Mesenchymal stem cell (in vitro differentiated cells and primary cell): ENCODE results near the gene MEIS2.
A peak's percentile ranks its signal among the peaks of the same experiment; 100 is the strongest.

Experiments used
- DNase-seq: peaks from one replicate; pipeline ENCODE4 v3.0.0-alpha.2; 2013
- H2AFZ ChIP-seq: one replicate; pipeline ENCODE4 v1.6.1; 2013; ENCODE audit warnings: low read depth, mild to moderate bottlenecking, control low read depth, inconsistent platforms, low read length, moderate library complexity
- H2AK5ac ChIP-seq: 2 replicates; pipeline ENCODE4 v1.6.1; 2013; ENCODE audit warnings: low read length, moderate library complexity, mild to moderate bottlenecking, inconsistent platforms; ENCODE audit not compliant: severe bottlenecking
- H2BK120ac ChIP-seq: one replicate; pipeline ENCODE4 v1.6.1; 2013; ENCODE audit warnings: low read depth, mild to moderate bottlenecking, inconsistent platforms, low read length, moderate library complexity
- H2BK12ac ChIP-seq, 2 experiments: one replicate each; pipeline ENCODE4 v1.6.1; 2013; ENCODE audit warnings: inconsistent platforms in 2 of 2, low read length in 2 of 2, mild to moderate bottlenecking in 2 of 2, moderate library complexity in 2 of 2, control low read depth in 1 of 2
- H2BK15ac ChIP-seq: one replicate; pipeline ENCODE4 v1.6.1; 2013; ENCODE audit warnings: mild to moderate bottlenecking, low read depth, inconsistent platforms; ENCODE audit not compliant: poor library complexity, severe bottlenecking
- H2BK5ac ChIP-seq: 2 replicates; pipeline ENCODE4 v1.6.1; 2013; ENCODE audit warnings: low read depth, mild to moderate bottlenecking, low read length, control low read depth, inconsistent platforms; ENCODE audit not compliant: poor library complexity, severe bottlenecking
- H3K14ac ChIP-seq, 2 experiments: one replicate each; pipeline ENCODE4 v1.6.1; 2013; ENCODE audit warnings: inconsistent platforms in 2 of 2, low read length in 2 of 2, control low read depth in 1 of 2, mild to moderate bottlenecking in 1 of 2, moderate library complexity in 1 of 2
- H3K18ac ChIP-seq, 2 experiments: one replicate each; pipeline ENCODE4 v1.6.1; 2013; ENCODE audit warnings: inconsistent platforms in 2 of 2, low read length in 2 of 2, control low read depth in 1 of 2, low read depth in 1 of 2, mild to moderate bottlenecking in 1 of 2
- H3K23ac ChIP-seq, 2 experiments: one replicate each; pipeline ENCODE4 v1.6.1; 2013; ENCODE audit warnings: inconsistent platforms in 2 of 2, low read length in 2 of 2, mild to moderate bottlenecking in 2 of 2, moderate library complexity in 2 of 2, control low read depth in 1 of 2
- H3K27ac ChIP-seq: 2 replicates; pipeline ENCODE4 v1.5.1; 2013; ENCODE audit warnings: mild to moderate bottlenecking, moderate library complexity, low read length, control low read depth, inconsistent platforms; ENCODE audit not compliant: poor library complexity, severe bottlenecking
- H3K27me3 ChIP-seq, 2 experiments: 2 replicates each; pipeline versions ENCODE4 v1.6.1 to v1.7.0; 2013; ENCODE audit warnings: low read length in 2 of 2, mild to moderate bottlenecking in 2 of 2, moderate library complexity in 2 of 2, control low read depth in 1 of 2, inconsistent platforms in 1 of 2; ENCODE audit not compliant: control insufficient read depth in 1 of 2, insufficient read depth in 1 of 2
- H3K36me3 ChIP-seq, 2 experiments: 2 replicates each; pipeline versions ENCODE4 v1.6.1 to v1.7.0; 2013; ENCODE audit warnings: low read length in 2 of 2, control low read depth in 1 of 2, inconsistent platforms in 1 of 2, low read depth in 1 of 2, mild to moderate bottlenecking in 1 of 2; ENCODE audit not compliant: insufficient read depth in 2 of 2, control insufficient read depth in 1 of 2
- H3K4ac ChIP-seq, 2 experiments: one replicate each; pipeline ENCODE4 v1.6.1; 2013; ENCODE audit warnings: inconsistent platforms in 2 of 2, low read length in 2 of 2, mild to moderate bottlenecking in 2 of 2, moderate library complexity in 2 of 2, control low read depth in 1 of 2, low read depth in 1 of 2
- H3K4me1 ChIP-seq: 2 replicates; pipeline ENCODE4 v1.6.1; 2013; ENCODE audit warnings: low read depth, low read length, control low read depth; ENCODE audit not compliant: control insufficient read depth, insufficient read depth
- H3K4me2 ChIP-seq: 2 replicates; pipeline ENCODE4 v1.6.1; 2013; ENCODE audit warnings: low read length, mild to moderate bottlenecking, inconsistent platforms; ENCODE audit not compliant: poor library complexity, severe bottlenecking
- H3K4me3 ChIP-seq, 2 experiments: 2 replicates each; pipeline versions ENCODE4 v1.5.1 to v1.7.0; 2013; ENCODE audit warnings: low read length in 2 of 2, mild to moderate bottlenecking in 2 of 2, control low read depth in 1 of 2, low read depth in 1 of 2; ENCODE audit not compliant: insufficient read depth in 1 of 2
- H3K79me1 ChIP-seq: replicated peaks from 2 replicates; pipeline ENCODE4 v1.6.1; 2013; ENCODE audit warnings: mild to moderate bottlenecking, control low read depth, low read length, inconsistent platforms; ENCODE audit not compliant: poor library complexity, severe bottlenecking
- H3K9ac ChIP-seq: 2 replicates; pipeline ENCODE4 v1.7.0; 2013; ENCODE audit warnings: mild to moderate bottlenecking, low read length, moderate library complexity
- H3K9me3 ChIP-seq: 2 replicates; pipeline ENCODE4 v1.7.0; 2013; ENCODE audit warnings: mild to moderate bottlenecking, low read length; ENCODE audit not compliant: control insufficient read depth
- H4K8ac ChIP-seq: one replicate; pipeline ENCODE4 v1.6.1; 2013; ENCODE audit warnings: inconsistent platforms, mild to moderate bottlenecking, low read length, moderate library complexity
- H4K91ac ChIP-seq: one replicate; pipeline ENCODE4 v1.6.1; 2013; ENCODE audit warnings: mild to moderate bottlenecking, low read length, inconsistent platforms
- WGBS: methylation state at CpG from one replicate; pipeline ENCODE4 v1.1.7; 2013; ENCODE audit warnings: mixed read lengths; 5-methylcytosine and 5-hydroxymethylcytosine counted together

MEIS2 gene

DNA sequence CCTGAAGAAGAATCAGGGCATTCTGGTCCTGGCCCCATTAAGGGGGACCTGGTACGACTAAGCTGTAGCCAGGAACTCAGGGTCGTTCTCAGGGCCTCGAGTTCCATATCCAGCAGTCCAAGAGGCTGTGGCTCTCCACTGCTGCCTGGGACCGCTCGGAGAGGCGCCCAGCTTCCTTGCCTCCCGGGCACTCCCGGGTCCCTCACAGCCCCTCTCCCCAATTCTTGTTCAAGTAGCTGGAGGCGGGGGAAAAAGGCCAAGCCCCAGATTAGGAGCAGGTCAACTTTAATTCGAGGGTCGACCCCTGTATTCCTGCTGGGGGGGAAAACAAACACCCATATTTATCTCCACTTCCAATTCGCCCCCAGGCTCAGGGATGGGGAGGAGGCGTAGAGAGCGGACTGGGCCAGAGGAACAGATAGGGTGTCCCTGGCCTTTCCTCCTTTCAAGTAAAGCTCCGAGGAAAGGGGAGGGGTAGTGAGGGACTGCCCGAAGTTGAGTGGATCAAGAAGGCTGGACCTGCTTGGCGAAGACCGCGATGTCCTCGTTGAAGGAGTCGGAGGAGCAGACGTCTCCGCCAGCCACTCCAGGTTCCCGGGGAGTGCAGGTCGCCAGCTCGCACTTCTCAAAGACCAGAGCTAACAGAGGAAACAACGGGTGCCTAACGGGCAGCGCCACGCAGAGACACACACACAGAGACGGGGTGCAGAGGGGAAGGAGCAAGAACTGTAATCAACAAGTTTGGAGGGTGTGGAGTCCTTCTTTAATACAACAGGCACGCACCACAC, 4.4 kb downstream of the MEIS2 start:
- H3K79me1 ChIP-seq, result peaks cover 12% of the 10 kb centered on the region
- H2BK5ac ChIP-seq, result peak overlapping the region; percentile 74
- H3K4ac ChIP-seq, result peak overlapping the region; percentile 90 to 94
- H2AK5ac ChIP-seq, result peak overlapping the region; percentile 29
- peak overlapping the region; percentile 19 to 72 for H2BK12ac ChIP-seq
- peak overlapping the region; percentile 54 for H2BK120ac ChIP-seq
- H3K23ac ChIP-seq, result peak overlapping the region in 1 of 2 experiments; percentile 93
- H3K18ac ChIP-seq, result peak overlapping the region; percentile 94 to 96
- H3K9me3 ChIP-seq, result no peaks in the 10 kb centered on the region
- no peak overlapping the region for H4K8ac ChIP-seq
- H2AFZ ChIP-seq, result no peak overlapping the region
- peak; percentile 58 for DNase-seq
- H3K4me2 ChIP-seq, result peak overlapping the region; percentile 74
- peak overlapping the region; percentile 45 to 95 for H3K4me3 ChIP-seq
- H4K91ac ChIP-seq, result peak overlapping the region; percentile 73
- peaks cover 6% of the 10 kb centered on the region for H3K4me1 ChIP-seq
- peak overlapping the region in 1 of 2 experiments; percentile 28 for H3K14ac ChIP-seq
- H3K9ac ChIP-seq, result peak overlapping the region; percentile 99
- peaks cover 3 to 33% of the 10 kb centered on the region in 2 experiments for H3K36me3 ChIP-seq
- no peaks in the 10 kb centered on the region for H3K27me3 ChIP-seq
- H2BK15ac ChIP-seq, result peak overlapping the region; percentile 26
- peak overlapping the region; percentile 91 for H3K27ac ChIP-seq
- under 1% methylated on average over 26 of the region's 32 CpGs for WGBS

DNA sequence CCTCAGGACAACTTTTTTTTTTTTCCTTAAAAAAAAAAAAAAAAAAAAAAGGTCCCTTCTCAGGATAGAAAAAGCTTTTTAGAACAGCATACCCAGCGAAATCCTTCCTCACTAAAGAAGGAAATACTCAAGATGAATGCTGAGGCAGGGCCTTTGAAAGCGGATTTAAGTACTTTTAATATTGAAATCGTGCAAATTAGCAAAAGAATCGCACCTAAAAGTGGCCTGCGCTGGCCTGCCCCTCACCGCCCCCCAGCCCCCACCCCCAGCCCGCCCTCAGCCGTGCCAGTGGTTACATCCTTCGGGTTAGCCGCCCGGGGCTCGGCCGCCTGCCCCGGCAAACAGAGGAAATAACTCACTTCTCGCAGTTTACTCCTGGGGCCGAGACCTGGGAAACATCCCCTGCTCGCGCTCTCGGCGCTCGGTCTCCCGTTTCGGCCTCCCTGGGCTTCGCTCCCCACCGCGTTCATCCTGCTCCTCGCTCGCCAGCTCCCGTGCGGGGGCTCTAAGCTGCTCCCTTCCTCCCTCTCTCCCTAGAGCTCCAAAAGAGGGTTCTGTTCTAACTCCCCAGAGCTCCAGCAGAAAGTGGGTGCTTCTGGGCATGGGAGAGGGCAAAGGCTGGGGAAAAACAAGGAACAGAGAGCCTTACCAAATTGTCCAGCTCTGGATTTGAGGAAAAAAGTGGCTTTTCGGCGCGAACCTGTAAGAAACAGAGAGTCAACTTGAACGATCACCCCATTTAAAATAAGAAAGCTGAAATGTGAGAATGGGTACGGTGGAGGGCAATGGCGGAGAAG, 5.2 kb downstream of the MEIS2 start:
- Histone ChIP-seq H3K27ac (peak overlapping the region; percentile 91), H2BK5ac (peak overlapping the region; percentile 74), H3K18ac (peak overlapping the region; percentile 94 to 96), H2BK15ac (peak overlapping the region; percentile 82), H3K36me3 (peaks cover 3 to 41% of the 10 kb centered on the region in 2 experiments), H3K4ac (peak overlapping the region; percentile 90 to 94), H3K4me3 (peak overlapping the region in 1 of 2 experiments; percentile 95), H2BK120ac (peak overlapping the region; percentile 54), H3K79me1 (peaks cover 16% of the 10 kb centered on the region), H3K9me3 (no peaks in the 10 kb centered on the region), H2AFZ (no peak overlapping the region), H3K4me1 (peaks cover 6% of the 10 kb centered on the region), H3K23ac (peak overlapping the region in 1 of 2 experiments; percentile 89), H3K9ac (peak overlapping the region; percentile 99), H3K27me3 (no peaks in the 10 kb centered on the region), H2BK12ac (peak overlapping the region in 1 of 2 experiments; percentile 95), H3K4me2 (peak overlapping the region; percentile 74), H3K14ac (peak overlapping the region in 1 of 2 experiments; percentile 91), H2AK5ac (no peak overlapping the region), H4K8ac (no peak overlapping the region), H4K91ac (peak overlapping the region; percentile 44)
- WGBS, result 1% methylated on average over 27 of the region's 36 CpGs
- DNase-seq, result peak; percentile 56

DNA sequence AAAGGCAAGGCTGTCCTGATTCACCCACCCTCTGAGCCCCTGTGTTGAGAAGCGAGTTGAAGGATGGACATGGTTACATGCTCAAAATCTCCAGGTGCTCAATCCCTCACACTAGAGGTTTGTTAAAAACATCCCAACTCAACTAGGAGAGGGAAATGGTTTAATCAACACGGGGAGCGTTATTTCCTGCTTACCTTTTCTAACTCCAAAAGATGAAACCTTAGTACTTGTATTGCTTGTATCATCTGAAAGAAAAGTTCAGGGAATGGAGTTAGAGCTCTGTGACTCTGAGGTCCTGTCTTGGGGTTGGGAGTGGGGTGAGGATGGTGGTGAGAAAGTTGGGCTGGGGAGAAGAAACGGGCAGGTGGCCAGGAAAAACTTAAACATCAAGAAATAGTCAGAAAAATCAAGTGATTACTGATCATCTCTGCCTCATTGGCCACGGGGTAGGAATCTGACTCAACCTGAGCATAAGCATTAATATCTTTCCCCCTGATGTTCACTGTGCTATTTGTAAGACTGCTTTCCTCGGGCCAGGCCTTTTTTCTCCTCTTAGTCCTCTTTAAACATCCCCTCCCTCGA, 5.9 kb downstream of the MEIS2 start:
- no peaks in the 10 kb centered on the region for H3K9me3 ChIP-seq
- H3K36me3 ChIP-seq, result peaks cover 3 to 46% of the 10 kb centered on the region in 2 experiments
- peaks cover 16% of the 10 kb centered on the region for H3K79me1 ChIP-seq
- peak overlapping the region in 1 of 2 experiments; percentile 33 for H2BK12ac ChIP-seq
- peak overlapping the region; percentile 99 for H3K9ac ChIP-seq
- DNase-seq, result peak; percentile 69
- H3K4ac ChIP-seq, result peak overlapping the region; percentile 53 to 69
- peak overlapping the region; percentile 27 for H3K27ac ChIP-seq
- no peak overlapping the region for H3K23ac ChIP-seq
- H3K4me3 ChIP-seq, result peak overlapping the region in 1 of 2 experiments; percentile 57
- H3K18ac ChIP-seq, result peak overlapping the region; percentile 29 to 60
- H2AFZ ChIP-seq, result no peak overlapping the region
- H2AK5ac ChIP-seq, result peak overlapping the region; percentile 70
- peak overlapping the region; percentile 23 for H3K4me2 ChIP-seq
- H2BK15ac ChIP-seq, result no peak overlapping the region
- H2BK5ac ChIP-seq, result peak overlapping the region; percentile 53
- H3K27me3 ChIP-seq, result no peaks in the 10 kb centered on the region
- no peak overlapping the region for H4K91ac ChIP-seq
- H3K14ac ChIP-seq, result no peak overlapping the region
- H2BK120ac ChIP-seq, result no peak overlapping the region
- no peak overlapping the region for H4K8ac ChIP-seq
- peaks cover 6% of the 10 kb centered on the region for H3K4me1 ChIP-seq
- WGBS, result under 1% methylated on average over 3 of the region's 7 CpGs
